NT2/D1 (cell line): ENCODE results near the gene CFAP157.

Source experiments
- SUZ12 ChIP-seq: IDR thresholded peaks from 2 replicates; pipeline ENCODE4 v1.6.1; 2011; ENCODE audit not compliant: insufficient read length, insufficient read depth; ENCODE audit errors: extremely low read depth
- YY1 ChIP-seq: IDR thresholded peaks from 2 replicates; pipeline ENCODE4 v1.6.1; 2011; ENCODE audit not compliant: insufficient read length, insufficient read depth
- ZNF274 ChIP-seq: IDR thresholded peaks from 2 replicates; pipeline ENCODE4 v1.6.1; 2011; ENCODE audit warnings: mild to moderate bottlenecking, low read depth, low read length

DNA sequence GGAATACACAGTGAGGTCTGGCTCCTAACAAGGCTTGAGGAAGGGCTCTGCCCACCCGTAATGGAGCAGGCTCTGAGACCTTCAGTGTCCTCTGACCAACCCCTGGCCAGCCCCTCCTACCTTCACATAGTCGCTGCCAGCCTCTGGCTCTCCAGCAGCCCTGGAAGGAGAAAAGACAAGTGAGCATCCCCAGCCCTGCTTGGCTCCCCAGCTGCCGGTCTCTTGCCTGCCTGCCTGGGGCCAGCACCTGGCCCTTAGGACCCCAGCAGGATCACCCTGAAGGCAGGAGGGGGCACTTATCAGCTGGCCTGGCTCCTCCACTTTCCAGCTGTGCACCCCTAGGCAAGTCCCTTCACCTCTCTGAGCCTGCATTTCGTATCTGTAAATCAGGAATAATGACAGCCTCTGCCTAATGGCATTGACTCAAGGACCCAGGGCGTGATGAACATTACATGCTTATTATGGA is 54.7 kb downstream of the CFAP157 start:
- TF ChIP-seq SUZ12 (no peak), YY1 (no peak), ZNF274 (no peak)
